C4-2B (cell line): ENCODE results near the gene RPTOR.

Experiments used
- CTCF ChIP-seq: fragments of 450-650 bp; conservative IDR thresholded peaks from 2 replicates; pipeline ENCODE4 v1.5.1; 2017; ENCODE audit warnings: mild to moderate bottlenecking
- ZFX ChIP-seq: fragments of 450-650 bp; IDR thresholded peaks from 2 replicates; pipeline ENCODE4 v1.6.1; 2017

- TF ChIP-seq CTCF = no peak
- no peak for TF ChIP-seq ZFX
Observed at GRCh38 chr17:80668375-80669148, 123.9 kb downstream of the RPTOR start.
